SHP77 treated with DMSO at 0.1 percent for 48 hours (cell line): Measurements from ENCODE around the gene TIMM10.
"Not testable (repeated sequence)": the region's sequence is repeated elsewhere in the genome, so short reads cannot be mapped to it uniquely, and the experiment has no call there.

Source experiments
- DNase-seq: peaks from one replicate; lab custom pipeline; 2025; lab: John Stamatoyannopoulos, UW

Gene TIMM10

GRCh38 chr11:57541169-57541568 lies 10.6 kb upstream of the TIMM10 start:
- no peak for DNase-seq

GRCh38 chr11:57539342-57539741 lies 8.8 kb upstream of the TIMM10 start:
- no peak for DNase-seq

- DNase-seq: no peak
Measured at GRCh38 chr11:57536947-57537619, 6.5 kb upstream of the TIMM10 start, which contains the start of gene SMTNL1. TSS of gene SMTNL1 (plus strand) at chr11:57537595. CDS start at chr11:57542643, 5,048 bp downstream.

- not testable (repeated sequence) for DNase-seq
Measured at GRCh38 chr11:57534449-57534848, 3.9 kb upstream of the TIMM10 start.

GRCh38 chr11:57530215-57530595 lies 349 bp downstream of the TIMM10 start:
- DNase-seq: no peak

GRCh38 chr11:57529012-57529411 lies 1.5 kb downstream of the TIMM10 start:
- no peak for DNase-seq

GRCh38 chr11:57527056-57527631 lies 3.4 kb downstream of the TIMM10 start:
- DNase-seq: no peak

- no peak for DNase-seq
Measured at GRCh38 chr11:57523419-57523818, 7.1 kb downstream of the TIMM10 start.

- DNase-seq: no peak
Measured at GRCh38 chr11:57521116-57521515, 9.4 kb downstream of the TIMM10 start.

GRCh38 chr11:57516061-57516443 lies 14.5 kb downstream of the TIMM10 start:
- no peak for DNase-seq

- DNase-seq: no peak
Measured at GRCh38 chr11:57515332-57516060, 15.1 kb downstream of the TIMM10 start, which contains the start of gene SLC43A1. TSS of gene SLC43A1 (minus strand) at chr11:57515702. CDS start at chr11:57514111, 1,591 bp downstream.

GRCh38 chr11:57514538-57515331 lies 15.8 kb downstream of the TIMM10 start:
- DNase-seq: no peak

- DNase-seq: no peak
Measured at GRCh38 chr11:57513911-57514537, 16.5 kb downstream of the TIMM10 start.

GRCh38 chr11:57513452-57513795 lies 17.1 kb downstream of the TIMM10 start:
- no peak for DNase-seq

GRCh38 chr11:57512646-57513451 lies 17.7 kb downstream of the TIMM10 start:
- no peak for DNase-seq

GRCh38 chr11:57511741-57512430 lies 18.7 kb downstream of the TIMM10 start:
- DNase-seq: no peak

- DNase-seq: no peak
Measured at GRCh38 chr11:57508341-57509170, 22.0 kb downstream of the TIMM10 start.

- DNase-seq: no peak
Measured at GRCh38 chr11:57506522-57506921, 24.0 kb downstream of the TIMM10 start.

- no peak for DNase-seq
Measured at GRCh38 chr11:57504511-57504910, 26.0 kb downstream of the TIMM10 start.

- no peak for DNase-seq
Measured at GRCh38 chr11:57502870-57503269, 27.7 kb downstream of the TIMM10 start.
